Measurements from ENCODE around the gene SLC5A9.

Gene SLC5A9

GRCh38 chr1:48190881-48191280 lies 31.6 kb upstream of the SLC5A9 start:
- TF ChIP-seq CTCF (conservative IDR thresholded peaks at IDR 0.05) (no peak), ZFX (IDR thresholded peaks at IDR 0.05) (no peak)
- H3K27ac ChIP-seq: no peak overlapping the region

GRCh38 chr1:48194801-48195200 lies 27.7 kb upstream of the SLC5A9 start:
- no peak for TF ChIP-seq CTCF (conservative IDR thresholded peaks at IDR 0.05)
- no peak for TF ChIP-seq ZFX (IDR thresholded peaks at IDR 0.05)
- no peak overlapping the region for H3K27ac ChIP-seq

- no peak overlapping the region for H3K27ac ChIP-seq
- TF ChIP-seq ZFX (IDR thresholded peaks at IDR 0.05) (no peak), CTCF (conservative IDR thresholded peaks at IDR 0.05) (no peak)
Observed at GRCh38 chr1:48196237-48196636, 26.3 kb upstream of the SLC5A9 start.

- TF ChIP-seq CTCF (conservative IDR thresholded peaks at IDR 0.05) (no peak), ZFX (IDR thresholded peaks at IDR 0.05) (no peak)
- no peak overlapping the region for H3K27ac ChIP-seq
Observed at GRCh38 chr1:48198970-48199369, 23.5 kb upstream of the SLC5A9 start.

GRCh38 chr1:48200166-48200900 lies 22.2 kb upstream of the SLC5A9 start:
- H3K27ac ChIP-seq: no peak overlapping the region
- TF ChIP-seq CTCF (conservative IDR thresholded peaks at IDR 0.05): no peak

- H3K27ac ChIP-seq: no peak overlapping the region
- TF ChIP-seq ZFX (IDR thresholded peaks at IDR 0.05) (no peak), CTCF (conservative IDR thresholded peaks at IDR 0.05) (peak; percentile 91)
Observed at GRCh38 chr1:48202030-48202752, 20.3 kb upstream of the SLC5A9 start.

GRCh38 chr1:48203287-48203900 lies 19.1 kb upstream of the SLC5A9 start:
- peak; percentile 76 for TF ChIP-seq CTCF (conservative IDR thresholded peaks at IDR 0.05)
- no peak for TF ChIP-seq ZFX (IDR thresholded peaks at IDR 0.05)
- no peak overlapping the region for H3K27ac ChIP-seq
